HEK293T (cell line): ENCODE results near the gene IL24.

Source experiments
- CTCF ChIA-PET: fragments of 350-600 bp; formaldehyde crosslinking; extraction: SDS; loops from one replicate; lab custom pipeline; 2021; ENCODE audit warnings: antibody characterized with exemption, inconsistent platforms; lab: Yijun Ruan, JAX
- POLR2A ChIA-PET: fragments of 350-600 bp; formaldehyde crosslinking; extraction: SDS; loops from one replicate; lab custom pipeline; 2020; ENCODE audit warnings: antibody characterized with exemption, inconsistent platforms; lab: Yijun Ruan, JAX
- DNase-seq: peaks from one replicate; pipeline ENCODE4 v3.0.0; 2012; ENCODE audit warnings: mixed read lengths; ENCODE audit errors: extremely low spot score
- ARNT ChIP-seq: fragments of 450-650 bp; IDR thresholded peaks from 2 replicates; pipeline ENCODE4 v1.6.1; 2017; ENCODE audit warnings: mild to moderate bottlenecking
- BHLHE40 ChIP-seq: fragments of 450-650 bp; IDR thresholded peaks from 2 replicates; pipeline ENCODE4 v1.6.1; 2016; ENCODE audit warnings: mild to moderate bottlenecking, moderate library complexity, borderline replicate concordance
- CTBP1 ChIP-seq: fragments of 450-650 bp; IDR thresholded peaks from 2 replicates; pipeline ENCODE4 v1.6.1; 2016; ENCODE audit warnings: borderline replicate concordance
- ELF4 ChIP-seq: fragments of 450-650 bp; IDR thresholded peaks from 2 replicates; pipeline ENCODE4 v1.6.1; 2017; ENCODE audit warnings: antibody characterized with exemption
- FOXA1 ChIP-seq: fragments of 450-650 bp; IDR thresholded peaks from 2 replicates; pipeline ENCODE4 v1.6.1; 2016; ENCODE audit warnings: mild to moderate bottlenecking
- FOXK2 ChIP-seq: fragments of 450-650 bp; IDR thresholded peaks from 2 replicates; pipeline ENCODE4 v1.6.1; 2016; ENCODE audit warnings: mild to moderate bottlenecking
- FOXM1 ChIP-seq: fragments of 450-650 bp; IDR thresholded peaks from 2 replicates; pipeline ENCODE4 v1.6.1; 2017; ENCODE audit warnings: mild to moderate bottlenecking, borderline replicate concordance
- HDGF ChIP-seq: fragments of 450-650 bp; IDR thresholded peaks from 2 replicates; pipeline ENCODE4 v1.6.1; 2017; ENCODE audit warnings: antibody characterized with exemption, borderline replicate concordance
- L3MBTL2 ChIP-seq: fragments of 450-650 bp; conservative IDR thresholded peaks from 2 replicates; pipeline ENCODE4 v1.6.1; 2016; ENCODE audit warnings: mild to moderate bottlenecking
- LEF1 ChIP-seq: fragments of 450-650 bp; IDR thresholded peaks from 2 replicates; pipeline ENCODE4 v1.6.1; 2017; ENCODE audit warnings: mild to moderate bottlenecking, borderline replicate concordance
- NFRKB ChIP-seq: fragments of 450-650 bp; IDR thresholded peaks from 2 replicates; pipeline ENCODE4 v1.6.1; 2016; ENCODE audit warnings: mild to moderate bottlenecking, moderate library complexity
- PKNOX1 ChIP-seq: fragments of 450-650 bp; IDR thresholded peaks from 2 replicates; pipeline ENCODE4 v1.6.1; 2016
- SP1 ChIP-seq: fragments of 450-650 bp; IDR thresholded peaks from 2 replicates; pipeline ENCODE4 v1.6.1; 2017
- SUZ12 ChIP-seq: fragments of 450-650 bp; IDR thresholded peaks from 2 replicates; pipeline ENCODE4 v1.6.1; 2016; ENCODE audit warnings: mild to moderate bottlenecking
- TARDBP ChIP-seq: fragments of 450-650 bp; IDR thresholded peaks from 2 replicates; pipeline ENCODE4 v1.6.1; 2016
- ZNF384 ChIP-seq: fragments of 450-650 bp; IDR thresholded peaks from 2 replicates; pipeline ENCODE4 v1.6.1; 2016

Gene IL24

GRCh38 chr1:206886831-206887230, 10.4 kb upstream of the IL24 start:
- ChIA-PET CTCF (interaction anchor here (0.8 kb wide), 1 partner anchor 22 kb away, joined by 3 read pairs; the partner anchor contains the start of gene IL20), POLR2A (no interaction called here)
- TF ChIP-seq FOXA1 (no peak), ARNT (no peak), NFRKB (no peak), FOXK2 (no peak), ELF4 (no peak)
- DNase-seq = no peak

- TF ChIP-seq FOXA1 (no peak), CTBP1 (no peak), BHLHE40 (no peak), ZNF384 (no peak), FOXM1 (no peak), TARDBP (no peak), SUZ12 (no peak), HDGF (no peak), ELF4 (no peak), ARNT (no peak), FOXK2 (no peak), PKNOX1 (no peak), L3MBTL2 (no peak), NFRKB (no peak), SP1 (no peak), LEF1 (no peak)
- no peak for DNase-seq
- POLR2A ChIA-PET = no interaction called here
- CTCF ChIA-PET = no interaction called here
Measured at GRCh38 chr1:206887701-206888100, 9.5 kb upstream of the IL24 start.

- ChIA-PET POLR2A (no interaction called here), CTCF (no interaction called here)
- TF ChIP-seq FOXA1 = no peak
- TF ChIP-seq ZNF384 = no peak
- TF ChIP-seq CTBP1 = no peak
- no peak for TF ChIP-seq SP1
- no peak for TF ChIP-seq TARDBP
- TF ChIP-seq HDGF = no peak
- no peak for TF ChIP-seq ARNT
- TF ChIP-seq FOXK2 = no peak
- TF ChIP-seq SUZ12 = no peak
- TF ChIP-seq FOXM1 = no peak
- TF ChIP-seq LEF1 = no peak
- TF ChIP-seq PKNOX1 = no peak
- no peak for TF ChIP-seq NFRKB
- TF ChIP-seq L3MBTL2 = no peak
- no peak for TF ChIP-seq BHLHE40
- TF ChIP-seq ELF4 = no peak
- no peak for DNase-seq
Measured at GRCh38 chr1:206890125-206891060, 6.8 kb upstream of the IL24 start.

- TF ChIP-seq NFRKB (no peak), LEF1 (no peak), HDGF (no peak), SUZ12 (no peak), PKNOX1 (no peak), CTBP1 (no peak), ZNF384 (no peak), SP1 (no peak), FOXA1 (no peak), FOXK2 (no peak), ARNT (no peak), FOXM1 (no peak), L3MBTL2 (no peak)
- ChIA-PET CTCF (no interaction called here), POLR2A (no interaction called here)
- no peak for DNase-seq
Measured at GRCh38 chr1:206891412-206891811, 5.8 kb upstream of the IL24 start.

- TF ChIP-seq ZNF384 (no peak), L3MBTL2 (no peak), SUZ12 (no peak), NFRKB (no peak), BHLHE40 (no peak), CTBP1 (no peak), FOXK2 (no peak), TARDBP (no peak), ARNT (no peak), LEF1 (no peak), FOXA1 (no peak), PKNOX1 (no peak), SP1 (no peak), ELF4 (no peak)
- CTCF ChIA-PET = interaction anchor here (1.8 kb wide), 1 partner anchor 16 kb away, joined by 6 read pairs; no protein-coding TSS in a partner anchor
- no peak for DNase-seq
- POLR2A ChIA-PET = no interaction called here
Measured at GRCh38 chr1:206892351-206892984, 4.8 kb upstream of the IL24 start.
